Loucy (cell line): ENCODE measurements around the gene DOCK3.
"Not testable (repeated sequence)": the region's sequence is repeated elsewhere in the genome, so short reads cannot be mapped to it uniquely, and the experiment has no call there.

Experiments used
- H2AFZ ChIP-seq: fragments of 200-600 bp; sonication (generic); 2 replicates; pipeline ENCODE4 v1.6.0; 2016; ENCODE audit warnings: antibody characterized with exemption, mild to moderate bottlenecking, low read length, moderate library complexity
- H3F3A ChIP-seq: fragments of 200-600 bp; 2 replicates; pipeline ENCODE4 v1.6.0; 2016; ENCODE audit warnings: antibody characterized with exemption, low read depth, mild to moderate bottlenecking
- H3K27me3 ChIP-seq: fragments of 200-600 bp; sonication (generic); 2 replicates; pipeline ENCODE4 v1.6.1; 2014; ENCODE audit warnings: low read length, mild to moderate bottlenecking; ENCODE audit not compliant: insufficient read depth, poor library complexity, severe bottlenecking
- H3K36me3 ChIP-seq: fragments of 200-600 bp; sonication (generic); 2 replicates; pipeline ENCODE4 v1.6.1; 2016; ENCODE audit warnings: low read length; ENCODE audit not compliant: insufficient read depth
- H3K4me1 ChIP-seq: fragments of 200-600 bp; sonication (generic); 2 replicates; pipeline ENCODE4 v1.5.1; 2014; ENCODE audit warnings: low read length, mild to moderate bottlenecking; ENCODE audit not compliant: insufficient read depth, poor library complexity, severe bottlenecking
- H3K4me2 ChIP-seq: fragments of 200-600 bp; sonication (generic); 2 replicates; pipeline ENCODE4 v1.6.0; 2014; ENCODE audit warnings: antibody characterized with exemption, low read length, low read depth, mild to moderate bottlenecking; ENCODE audit not compliant: poor library complexity, severe bottlenecking
- H3K4me3 ChIP-seq: fragments of 200-600 bp; sonication (generic); 2 replicates; pipeline ENCODE4 v1.5.1; 2014; ENCODE audit warnings: low read length, mild to moderate bottlenecking, mixed read lengths; ENCODE audit not compliant: poor library complexity, severe bottlenecking
- H3K79me2 ChIP-seq: fragments of 200-600 bp; sonication (generic); 2 replicates; pipeline ENCODE4 v1.6.1; 2014; ENCODE audit warnings: low read length; ENCODE audit not compliant: insufficient read depth
- H3K9ac ChIP-seq: fragments of 200-600 bp; sonication (generic); 2 replicates; pipeline ENCODE4 v1.6.0; 2014; ENCODE audit warnings: mild to moderate bottlenecking, low read depth, low read length, moderate library complexity; ENCODE audit not compliant: poor library complexity, severe bottlenecking
- H3K9me2 ChIP-seq: fragments of 200-600 bp; sonication (generic); replicated peaks from 2 replicates; pipeline ENCODE4 v1.6.1; 2016; ENCODE audit warnings: low read depth, low read length, mixed read lengths
- H3K9me3 ChIP-seq: fragments of 200-600 bp; sonication (generic); 2 replicates; pipeline ENCODE4 v1.6.1; 2014; ENCODE audit warnings: mild to moderate bottlenecking, antibody characterized with exemption, low read length, low read depth; ENCODE audit not compliant: insufficient read depth
- H4K20me1 ChIP-seq: fragments of 200-600 bp; sonication (generic); 2 replicates; pipeline ENCODE4 v1.6.0; 2014; ENCODE audit warnings: antibody characterized with exemption, low read length, mild to moderate bottlenecking; ENCODE audit not compliant: insufficient read depth, poor library complexity, severe bottlenecking
- CTCF ChIP-seq: fragments of 200-600 bp; sonication (generic); conservative IDR thresholded peaks from 2 replicates; pipeline ENCODE4 v1.5.1; 2014; ENCODE audit warnings: mild to moderate bottlenecking, antibody characterized with exemption, low read length
- EZH2phosphoT487 ChIP-seq: fragments of 200-600 bp; IDR thresholded peaks from 2 replicates; pipeline ENCODE4 v1.6.1; 2018; ENCODE audit warnings: antibody characterized with exemption, mild to moderate bottlenecking, moderate library complexity, borderline replicate concordance

The DOCK3 gene

GRCh38 chr3:50912746-50913145, 238.0 kb downstream of the DOCK3 start:
- TF ChIP-seq CTCF (no peak), EZH2phosphoT487 (no peak)

GRCh38 chr3:50913260-50913659, 238.5 kb downstream of the DOCK3 start:
- Histone ChIP-seq H3K79me2 (no peaks in the 10 kb centered on the region), H3K4me2 (no peak overlapping the region), H3K4me1 (no peaks in the 10 kb centered on the region), H3K9me2 (no peaks in the 10 kb centered on the region), H2AFZ (no peak overlapping the region), H3K4me3 (no peak overlapping the region), H3K9ac (no peak overlapping the region), H4K20me1 (no peaks in the 10 kb centered on the region), H3K9me3 (no peaks in the 10 kb centered on the region), H3K36me3 (no peaks in the 10 kb centered on the region), H3F3A (no peaks in the 10 kb centered on the region), H3K27me3 (no peaks in the 10 kb centered on the region)
- no peak for TF ChIP-seq CTCF
- TF ChIP-seq EZH2phosphoT487: no peak

More at GRCh38 chr3:50912746-50913145, 238.0 kb downstream of the DOCK3 start:
- no peaks in the 10 kb centered on the region for H3K4me1 ChIP-seq
- H3K79me2 ChIP-seq: no peaks in the 10 kb centered on the region
- H3F3A ChIP-seq: no peaks in the 10 kb centered on the region
- no peak overlapping the region for H3K4me3 ChIP-seq
- no peaks in the 10 kb centered on the region for H3K36me3 ChIP-seq
- H3K9ac ChIP-seq: no peak overlapping the region
- H3K27me3 ChIP-seq: no peaks in the 10 kb centered on the region
- H2AFZ ChIP-seq: no peak overlapping the region
- no peaks in the 10 kb centered on the region for H4K20me1 ChIP-seq
- no peak overlapping the region for H3K4me2 ChIP-seq
- H3K9me3 ChIP-seq: no peaks in the 10 kb centered on the region
- H3K9me2 ChIP-seq: no peaks in the 10 kb centered on the region

GRCh38 chr3:50922071-50922470, 247.3 kb downstream of the DOCK3 start:
- H4K20me1 ChIP-seq, H3K4me2 ChIP-seq, H3K36me3 ChIP-seq: not testable (repeated sequence)

GRCh38 chr3:50923955-50924354, 249.2 kb downstream of the DOCK3 start:
- no peaks in the 10 kb centered on the region for H4K20me1 ChIP-seq
- H3K9me2 ChIP-seq: no peaks in the 10 kb centered on the region
- H3K4me2 ChIP-seq: no peak overlapping the region

More at GRCh38 chr3:50922071-50922470, 247.3 kb downstream of the DOCK3 start:
- not testable (repeated sequence) for H3K27me3 ChIP-seq, H3K4me1 ChIP-seq, H3K9ac ChIP-seq, H3K9me3 ChIP-seq, H2AFZ ChIP-seq, H3K79me2 ChIP-seq, H3K9me2 ChIP-seq, H3K4me3 ChIP-seq, H3F3A ChIP-seq

More at GRCh38 chr3:50923955-50924354, 249.2 kb downstream of the DOCK3 start:
- H3F3A ChIP-seq: no peaks in the 10 kb centered on the region
- no peak overlapping the region for H2AFZ ChIP-seq
- H3K4me3 ChIP-seq: no peak overlapping the region
- no peaks in the 10 kb centered on the region for H3K79me2 ChIP-seq
- no peak for TF ChIP-seq EZH2phosphoT487
- TF ChIP-seq CTCF: no peak
- H3K4me1 ChIP-seq: no peaks in the 10 kb centered on the region
- H3K9me3 ChIP-seq: no peaks in the 10 kb centered on the region
- no peaks in the 10 kb centered on the region for H3K27me3 ChIP-seq
- no peaks in the 10 kb centered on the region for H3K36me3 ChIP-seq
- no peak overlapping the region for H3K9ac ChIP-seq
